ENCODE data around the gene KASH5. TPM values are rescaled to one million over a fixed set of nuclear protein-coding genes. Genes with fewer than 3 reads are reported as not detected.

Gene KASH5
- total RNA-seq, 1 experiment from 2014 or later: not detected

- no peak for TF ChIP-seq CTCF (conservative IDR thresholded peaks at IDR 0.05)
- H2BK5ac ChIP-seq (ENCODE audit: insufficient read length, low read length): no peak overlapping the region
- peak overlapping the region; percentile 13 for H3K9ac ChIP-seq (ENCODE audit: extremely low read depth, insufficient read length, low read length)
- no peaks in the 10 kb centered on the region for H3K23me2 ChIP-seq (ENCODE audit: insufficient read length, low read depth, low read length, poor library complexity, severe bottlenecking)
- no peaks in the 10 kb centered on the region for H3K27me3 Mint-ChIP-seq (ENCODE audit: low read depth)
- H3K9me3 Mint-ChIP-seq: no peaks in the 10 kb centered on the region
- H3K18ac ChIP-seq (ENCODE audit: insufficient read length, low read depth, low read length): no peak overlapping the region
- H3K56ac ChIP-seq (ENCODE audit: insufficient read length, low read depth, low read length): no peak overlapping the region
- peak overlapping the region in 1 of 3 experiments; percentile 44; a peak in 1 of 7 replicates for H3K27ac Mint-ChIP-seq
- no peaks in the 10 kb centered on the region for H3K27me3 ChIP-seq (ENCODE audit: insufficient read depth, low read length)
- no peak overlapping the region for H3K4me2 ChIP-seq (ENCODE audit: insufficient read depth, insufficient read length, low read length)
- no peak overlapping the region for H2BK20ac ChIP-seq (ENCODE audit: low read depth, low read length, poor library complexity, severe bottlenecking)
- no peaks in the 10 kb centered on the region for H3K4me1 ChIP-seq (ENCODE audit: insufficient read depth, low read length)
- WGBS (ENCODE audit: extremely low coverage, insufficient read length, low lambda C conversion rate): no CpG with 5 or more reads among the region's 9 CpGs
- H3T11ph ChIP-seq (ENCODE audit: low read length): no peak overlapping the region
- H3K27ac ChIP-seq (ENCODE audit: insufficient read length, low read depth, low read length): no peak overlapping the region
- H2AFZ ChIP-seq (ENCODE audit: low read length): no peak overlapping the region
- H3K79me1 ChIP-seq (ENCODE audit: insufficient read depth, low read depth, low read length, poor library complexity, severe bottlenecking): peaks cover 6% of the 10 kb centered on the region
- peaks cover 4 to 27% of the 10 kb centered on the region in 2 experiments for H3K4me1 Mint-ChIP-seq
- no peak overlapping the region; a peak in 1 of 5 replicates for H3K4me3 Mint-ChIP-seq
- no peak overlapping the region for H2BK15ac ChIP-seq (ENCODE audit: low read depth, low read length)
- no peak overlapping the region for H2BK12ac ChIP-seq (ENCODE audit: insufficient read length, low read depth, low read length)
- H3K36me3 Mint-ChIP-seq (ENCODE audit: insufficient read depth in 1 of 3, low read depth in 3 of 3): peaks cover 62 to 76% (median 71%) of the 10 kb centered on the region in 3 experiments; a peak in 6 of 7 replicates
- H4K5ac ChIP-seq (ENCODE audit: insufficient read length, low read depth, low read length): no peak overlapping the region
- H4K91ac ChIP-seq (ENCODE audit: insufficient read length, low read depth, low read length): no peak overlapping the region
- H4K8ac ChIP-seq (replicated peaks; ENCODE audit: insufficient read length, low read depth, low read length): no peak overlapping the region
- no peak overlapping the region for H2BK120ac ChIP-seq (ENCODE audit: low read depth, low read length, poor library complexity, severe bottlenecking)
- no peak overlapping the region for H3K23ac ChIP-seq (ENCODE audit: insufficient read length, low read depth, low read length)
- no peaks in the 10 kb centered on the region for H4K20me1 ChIP-seq (ENCODE audit: control insufficient read depth, insufficient read depth, insufficient read length)
- DNase-seq: no peak
- H3K14ac ChIP-seq (ENCODE audit: insufficient read depth, low read length): no peak overlapping the region
- H3K79me2 ChIP-seq (ENCODE audit: insufficient read depth, low read length): peaks cover 6% of the 10 kb centered on the region; the same call in 1 of the 2 replicates
- H2AK5ac ChIP-seq (ENCODE audit: insufficient read length, low read length): no peak overlapping the region
- no peak overlapping the region for H3K4ac ChIP-seq (ENCODE audit: low read depth, low read length)
- no peaks in the 10 kb centered on the region for H3K9me3 ChIP-seq (ENCODE audit: control insufficient read depth, low read depth, low read length)
Measured at GRCh38 chr19:49357186-49357585, 30.9 kb upstream of the KASH5 start.
